HEK293 (cell line): ENCODE data around the gene OR1I1.

Source experiments
- AEBP2 ChIP-seq: fragments of 450-650 bp; formaldehyde crosslinking; IDR thresholded peaks from 2 replicates; pipeline ENCODE4 v1.5.1; 2016; ENCODE audit warnings: missing biosample characterization, missing genetic modification characterization, borderline replicate concordance
- GLIS1 ChIP-seq: fragments of 450-650 bp; formaldehyde crosslinking; IDR thresholded peaks from 2 replicates; pipeline ENCODE4 v1.5.1; 2016; ENCODE audit warnings: missing biosample characterization, missing genetic modification characterization
- HIC1 ChIP-seq: fragments of 450-650 bp; formaldehyde crosslinking; IDR thresholded peaks from 2 replicates; pipeline ENCODE4 v1.5.1; 2016; ENCODE audit warnings: missing biosample characterization, missing genetic modification characterization
- KLF1 ChIP-seq: fragments of 450-650 bp; formaldehyde crosslinking; IDR thresholded peaks from 2 replicates; pipeline ENCODE4 v1.5.1; 2016; ENCODE audit warnings: missing biosample characterization, missing genetic modification characterization
- KLF8 ChIP-seq: fragments of 450-650 bp; formaldehyde crosslinking; IDR thresholded peaks from 2 replicates; pipeline ENCODE4 v1.5.1; 2016; ENCODE audit warnings: missing biosample characterization, missing genetic modification characterization
- MEIS1 ChIP-seq: sonication (generic); formaldehyde crosslinking; IDR thresholded peaks from 2 replicates; pipeline ENCODE4 v1.8.1; 2022; ENCODE audit warnings: missing genetic modification reagents, mild to moderate bottlenecking, borderline replicate concordance
- SP7 ChIP-seq: fragments of 450-650 bp; formaldehyde crosslinking; IDR thresholded peaks from 2 replicates; pipeline ENCODE4 v1.5.1; 2016; ENCODE audit warnings: missing biosample characterization, missing genetic modification characterization
- ZBTB44 ChIP-seq: fragments of 450-650 bp; IDR thresholded peaks from 2 replicates; pipeline ENCODE4 v1.5.1; 2018; ENCODE audit warnings: missing biosample characterization, mild to moderate bottlenecking, missing genetic modification characterization
- ZBTB6 ChIP-seq: fragments of 450-650 bp; formaldehyde crosslinking; IDR thresholded peaks from 2 replicates; pipeline ENCODE4 v1.5.1; 2017; ENCODE audit warnings: missing biosample characterization, missing genetic modification characterization
- ZEB2 ChIP-seq: fragments of 450-650 bp; formaldehyde crosslinking; IDR thresholded peaks from 2 replicates; pipeline ENCODE4 v1.5.1; 2016; ENCODE audit warnings: missing biosample characterization, missing genetic modification characterization
- ZIC2 ChIP-seq: fragments of 450-650 bp; formaldehyde crosslinking; IDR thresholded peaks from 2 replicates; pipeline ENCODE4 v1.5.1; 2016; ENCODE audit warnings: missing biosample characterization, missing genetic modification characterization
- ZNF157 ChIP-seq: fragments of 450-650 bp; formaldehyde crosslinking; IDR thresholded peaks from 2 replicates; pipeline ENCODE4 v1.5.1; 2016; ENCODE audit warnings: missing biosample characterization, missing genetic modification characterization
- ZNF16 ChIP-seq: fragments of 450-650 bp; formaldehyde crosslinking; IDR thresholded peaks from 2 replicates; pipeline ENCODE4 v1.5.1; 2016; ENCODE audit warnings: low read depth, missing biosample characterization, missing genetic modification characterization
- ZNF169 ChIP-seq: fragments of 450-650 bp; formaldehyde crosslinking; IDR thresholded peaks from 2 replicates; pipeline ENCODE4 v1.5.1; 2016; ENCODE audit warnings: missing biosample characterization, missing genetic modification characterization
- ZNF175 ChIP-seq: fragments of 450-650 bp; formaldehyde crosslinking; IDR thresholded peaks from 2 replicates; pipeline ENCODE4 v1.5.1; 2016; ENCODE audit warnings: missing biosample characterization, missing genetic modification characterization
- ZNF184 ChIP-seq: fragments of 450-650 bp; IDR thresholded peaks from 2 replicates; pipeline ENCODE4 v1.5.1; 2018; ENCODE audit warnings: missing biosample characterization, mild to moderate bottlenecking, missing genetic modification characterization
- ZNF221 ChIP-seq: fragments of 450-650 bp; formaldehyde crosslinking; IDR thresholded peaks from 2 replicates; pipeline ENCODE4 v1.5.1; 2017; ENCODE audit warnings: missing biosample characterization, missing genetic modification characterization, borderline replicate concordance
- ZNF223 ChIP-seq: fragments of 450-650 bp; formaldehyde crosslinking; IDR thresholded peaks from 2 replicates; pipeline ENCODE4 v1.5.1; 2016; ENCODE audit warnings: missing biosample characterization, missing genetic modification characterization
- ZNF366 ChIP-seq: fragments of 450-650 bp; formaldehyde crosslinking; conservative IDR thresholded peaks from 2 replicates; pipeline ENCODE4 v1.5.1; 2016; ENCODE audit warnings: missing biosample characterization, missing genetic modification characterization
- ZNF48 ChIP-seq: fragments of 450-650 bp; formaldehyde crosslinking; IDR thresholded peaks from 2 replicates; pipeline ENCODE4 v1.5.1; 2016; ENCODE audit warnings: missing biosample characterization, missing genetic modification characterization
- ZNF510 ChIP-seq: fragments of 450-650 bp; formaldehyde crosslinking; IDR thresholded peaks from 2 replicates; pipeline ENCODE4 v1.5.1; 2018; ENCODE audit warnings: mild to moderate bottlenecking, missing genetic modification characterization, missing biosample characterization; ENCODE audit not compliant: insufficient replicate concordance
- ZNF560 ChIP-seq: fragments of 450-650 bp; formaldehyde crosslinking; IDR thresholded peaks from 2 replicates; pipeline ENCODE4 v1.5.1; 2017; ENCODE audit warnings: missing biosample characterization, missing genetic modification characterization, borderline replicate concordance
- ZNF585B ChIP-seq: fragments of 450-650 bp; formaldehyde crosslinking; IDR thresholded peaks from 2 replicates; pipeline ENCODE4 v1.5.1; 2016; ENCODE audit warnings: missing biosample characterization, missing genetic modification characterization
- ZNF621 ChIP-seq: fragments of 450-650 bp; formaldehyde crosslinking; IDR thresholded peaks from 2 replicates; pipeline ENCODE4 v1.5.1; 2017; ENCODE audit warnings: missing biosample characterization, missing genetic modification characterization
- ZNF623 ChIP-seq: fragments of 450-650 bp; formaldehyde crosslinking; IDR thresholded peaks from 2 replicates; pipeline ENCODE4 v1.5.1; 2016; ENCODE audit warnings: missing biosample characterization, missing genetic modification characterization
- ZNF645 ChIP-seq: fragments of 450-650 bp; formaldehyde crosslinking; IDR thresholded peaks from 2 replicates; pipeline ENCODE4; 2016; ENCODE audit warnings: missing biosample characterization, missing genetic modification characterization
- ZNF654 ChIP-seq: fragments of 450-650 bp; formaldehyde crosslinking; IDR thresholded peaks from 2 replicates; pipeline ENCODE4 v1.5.1; 2016; ENCODE audit warnings: low read depth, missing biosample characterization, missing genetic modification characterization
- ZNF660 ChIP-seq: fragments of 450-650 bp; IDR thresholded peaks from 2 replicates; pipeline ENCODE4 v1.5.1; 2018; ENCODE audit warnings: missing biosample characterization, mild to moderate bottlenecking, missing genetic modification characterization
- ZNF664 ChIP-seq: fragments of 450-650 bp; formaldehyde crosslinking; IDR thresholded peaks from 2 replicates; pipeline ENCODE4 v1.5.1; 2016; ENCODE audit warnings: missing biosample characterization, missing genetic modification characterization
- ZNF677 ChIP-seq: fragments of 450-650 bp; IDR thresholded peaks from 2 replicates; pipeline ENCODE4 v1.5.0; 2018; ENCODE audit warnings: missing biosample characterization, mild to moderate bottlenecking, missing genetic modification characterization, moderate library complexity
- ZNF701 ChIP-seq: fragments of 450-650 bp; formaldehyde crosslinking; IDR thresholded peaks from 2 replicates; pipeline ENCODE4 v1.5.1; 2016; ENCODE audit warnings: missing biosample characterization, missing genetic modification characterization
- ZNF776 ChIP-seq: fragments of 450-650 bp; formaldehyde crosslinking; IDR thresholded peaks from 2 replicates; pipeline ENCODE4 v1.5.0; 2017; ENCODE audit warnings: missing biosample characterization, missing genetic modification characterization, borderline replicate concordance
- ZXDB ChIP-seq: fragments of 450-650 bp; formaldehyde crosslinking; IDR thresholded peaks from 2 replicates; pipeline ENCODE4 v1.5.1; 2016; ENCODE audit warnings: missing biosample characterization, missing genetic modification characterization

The OR1I1 gene

GRCh38 chr19:15125232-15126067 lies 43.4 kb downstream of the OR1I1 start (continued):
- TF ChIP-seq ZNF645 = 0 out of 2 replicates have a peak, but pooled peaks have one; percentile 67
- TF ChIP-seq AEBP2 (tag by site-specific recombination) = no peak
- TF ChIP-seq ZNF654 (tag by site-specific recombination) = no peak
- TF ChIP-seq ZNF366 (tag by site-specific recombination) = no peak
- no peak for TF ChIP-seq ZNF510 (tag by site-specific recombination)
- no peak for TF ChIP-seq ZNF621 (tag by site-specific recombination)
- no peak for TF ChIP-seq ZNF660
- no peak for TF ChIP-seq ZBTB44 (tag by site-specific recombination)
- TF ChIP-seq ZNF221 (tag by site-specific recombination) = no peak
- TF ChIP-seq ZNF701 (tag by site-specific recombination) = no peak
- TF ChIP-seq ZNF623 (tag by site-specific recombination) = no peak
- no peak for TF ChIP-seq MEIS1 (CRISPR knock-in tag)
- no peak for TF ChIP-seq ZNF16 (tag by site-specific recombination)
- TF ChIP-seq ZNF157 (tag by site-specific recombination) = no peak
- TF ChIP-seq ZEB2 (tag by site-specific recombination) = peak; percentile 87
- TF ChIP-seq ZNF560 = no peak
- peak; percentile 82; the same call in 1 of the 2 replicates for TF ChIP-seq GLIS1 (tag by site-specific recombination)
- TF ChIP-seq KLF8 (tag by site-specific recombination) = peak; percentile 85
- TF ChIP-seq ZIC2 = peak; percentile 71
- no peak for TF ChIP-seq ZNF664 (tag by site-specific recombination)
- TF ChIP-seq KLF1 (tag by site-specific recombination) = peak; percentile 86; the same call in 1 of the 2 replicates
- TF ChIP-seq HIC1 = peak; percentile 96
- no peak for TF ChIP-seq ZNF169
- TF ChIP-seq ZXDB (tag by site-specific recombination) = peak; percentile 97
- TF ChIP-seq SP7 (tag by site-specific recombination) = peak; percentile 89
- TF ChIP-seq ZBTB6 (tag by site-specific recombination) = 0 out of 2 replicates have a peak, but pooled peaks have one; percentile 20
- no peak for TF ChIP-seq ZNF48 (tag by site-specific recombination)
- no peak for TF ChIP-seq ZNF677
- TF ChIP-seq ZNF175 (tag by site-specific recombination) = no peak
- TF ChIP-seq ZNF776 = no peak
- no peak for TF ChIP-seq ZNF223
- TF ChIP-seq ZNF184 = no peak
- no peak for TF ChIP-seq ZNF585B
